Germinal center (tissue), 1 donor: ENCODE data around the gene SAP30BP.

Experiments used
- DNase-seq: peaks from one replicate; pipeline ENCODE4 v3.0.0; 2012; ENCODE audit warnings: mixed read lengths, low spot score

SAP30BP gene

DNA sequence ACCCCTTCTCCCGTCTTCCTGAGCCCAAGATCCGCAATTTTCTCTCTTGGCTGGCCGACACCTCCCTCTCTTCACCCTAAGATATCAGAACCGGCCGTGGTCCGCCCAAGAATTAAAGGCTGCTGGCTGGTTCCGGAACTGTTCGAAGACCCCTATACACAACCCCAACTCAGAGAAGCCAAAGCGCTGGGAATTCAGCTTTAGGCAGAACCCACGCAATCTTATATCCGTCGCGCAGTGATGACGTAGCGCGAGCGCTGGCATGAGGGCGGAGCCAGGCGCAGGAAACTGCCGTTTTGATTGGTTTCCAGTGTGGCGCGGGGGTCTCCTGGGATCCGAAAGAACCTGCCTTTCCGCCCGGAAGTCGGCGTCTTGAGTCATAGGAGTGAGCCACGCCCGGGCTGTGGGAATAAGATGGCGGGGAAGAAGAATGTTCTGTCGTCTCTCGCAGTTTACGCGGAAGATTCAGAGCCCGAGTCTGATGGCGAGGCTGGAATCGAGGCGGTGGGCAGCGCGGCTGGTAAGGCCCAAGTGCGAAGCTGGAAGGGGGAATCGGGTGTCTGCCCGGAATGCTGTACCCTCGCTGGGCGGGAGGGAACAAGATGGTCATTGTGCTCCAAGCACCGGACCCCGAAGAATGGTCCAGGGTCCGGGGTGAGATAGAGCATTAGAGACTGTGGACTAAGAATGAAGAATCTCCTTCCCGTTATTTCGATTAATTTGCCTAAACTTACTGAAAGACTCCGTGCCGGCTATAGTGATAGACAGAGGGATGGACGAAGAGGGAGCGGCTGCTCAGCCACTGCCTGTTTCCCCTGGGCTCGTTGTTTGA, at the start of gene SAP30BP, which contains the start of gene RECQL5:
TSS of gene SAP30BP (plus strand) at position 380 of the 832 bp plus-strand sequence. CDS start at position 415, 35 bp downstream.
TSS of gene RECQL5 (minus strand) at position 196 of the 832 bp plus-strand sequence. CDS start 597 bp downstream, outside the sequence.
- DNase-seq, result peak; percentile 93

DNA sequence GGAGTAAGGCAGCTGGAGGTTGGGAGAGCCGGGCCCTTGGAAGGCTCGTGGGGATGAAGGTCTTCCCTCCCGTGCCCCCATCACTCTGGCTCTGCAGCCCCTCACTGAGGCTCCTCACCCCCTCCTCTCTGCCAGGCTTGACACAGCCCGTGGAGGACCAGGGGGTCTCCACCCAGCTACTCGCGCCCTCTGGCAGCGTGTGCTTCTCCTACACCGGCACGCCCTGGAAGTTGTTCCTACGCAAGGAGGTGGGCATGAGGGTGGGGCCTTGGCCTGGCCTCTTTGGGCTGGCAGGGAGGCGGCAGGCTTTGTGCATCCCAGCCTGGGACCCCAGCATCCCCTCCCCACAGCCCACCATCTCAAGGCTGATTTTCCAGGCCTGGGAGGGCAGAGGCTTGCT, 49.5 kb upstream of the SAP30BP start:
- no peak for DNase-seq

DNA sequence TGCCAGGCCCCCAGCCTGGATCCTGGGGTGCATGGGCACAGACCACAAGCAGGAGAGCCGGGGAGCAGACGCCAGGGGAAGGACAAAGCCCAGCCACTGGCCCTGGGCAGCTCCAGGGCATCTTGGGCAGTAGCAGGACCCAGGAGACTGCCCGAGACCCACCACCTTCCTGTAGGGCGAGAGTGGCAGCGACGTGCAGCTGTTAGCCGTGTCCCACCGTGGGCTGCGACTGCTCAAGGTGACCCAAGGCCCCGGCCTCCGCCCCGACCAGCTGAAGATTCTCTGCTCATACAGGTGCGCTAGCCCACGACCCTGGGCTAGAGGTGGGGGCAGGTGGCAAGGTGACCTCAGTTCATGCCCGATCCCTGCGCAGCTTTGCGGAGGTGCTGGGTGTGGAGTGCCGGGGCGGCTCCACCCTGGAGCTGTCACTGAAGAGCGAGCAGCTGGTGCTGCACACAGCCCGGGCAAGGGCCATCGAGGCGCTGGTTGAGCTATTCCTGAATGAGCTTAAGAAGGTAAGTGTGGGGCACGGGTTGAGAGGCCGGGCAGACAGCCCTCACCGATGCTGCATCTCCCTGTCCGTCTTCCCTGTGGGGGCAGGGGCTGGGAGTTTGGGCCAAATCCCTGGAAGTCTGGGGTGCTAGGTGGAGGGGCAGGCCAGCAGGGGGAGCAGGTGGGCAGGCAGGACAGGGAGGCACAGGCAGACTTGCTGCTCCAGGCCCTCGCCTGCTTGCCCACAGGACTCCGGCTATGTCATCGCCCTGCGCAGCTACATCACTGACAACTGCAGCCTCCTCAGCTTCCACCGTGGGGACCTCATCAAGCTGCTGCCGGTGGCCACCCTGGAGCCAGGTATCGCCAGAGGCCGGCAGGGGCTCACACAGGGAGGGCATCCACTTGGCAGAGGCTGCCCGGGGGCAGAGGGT, 47.4 kb upstream of the SAP30BP start:
- peak; percentile 31 for DNase-seq

DNA sequence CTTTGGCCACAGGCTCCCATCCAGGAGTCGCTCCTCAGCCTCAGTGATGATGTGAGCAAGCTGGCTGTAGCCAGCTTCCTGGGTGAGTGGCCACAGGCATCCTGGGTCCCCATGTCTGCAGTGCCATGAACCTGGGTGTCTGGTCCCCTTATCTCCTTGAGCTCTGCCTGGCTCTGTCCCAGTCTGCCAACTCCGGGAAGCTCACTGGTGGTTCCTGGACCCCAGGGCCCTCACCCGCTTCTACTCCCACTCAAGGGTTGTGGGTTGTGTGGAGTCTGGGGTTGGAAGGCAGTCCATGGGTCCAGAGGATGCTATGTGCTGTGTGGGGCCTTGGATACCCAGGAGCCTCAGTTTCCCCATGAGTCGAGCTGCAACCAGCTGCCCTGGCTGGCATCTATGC, 45.6 kb upstream of the SAP30BP start:
- no peak for DNase-seq

DNA sequence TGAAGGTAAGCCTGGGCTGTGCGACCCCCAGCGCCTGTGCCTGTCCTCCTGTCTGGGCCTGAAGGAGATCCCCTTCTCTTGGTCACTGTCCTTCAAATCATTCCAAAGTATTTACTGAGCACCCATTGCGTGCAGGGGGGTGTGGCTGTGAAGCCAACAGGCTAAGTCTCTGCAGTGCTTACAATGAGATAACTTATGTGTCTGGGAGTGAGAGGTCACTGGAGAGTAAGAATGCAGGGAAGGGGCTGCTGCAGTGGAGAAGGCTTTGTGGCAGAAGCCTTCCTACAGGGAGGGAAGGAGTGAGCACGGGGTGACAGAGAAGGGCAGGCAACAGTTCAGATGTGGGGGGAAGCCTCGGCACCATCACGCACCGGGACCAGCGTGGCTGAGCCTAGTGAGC, 45.1 kb upstream of the SAP30BP start:
- no peak for DNase-seq

DNA sequence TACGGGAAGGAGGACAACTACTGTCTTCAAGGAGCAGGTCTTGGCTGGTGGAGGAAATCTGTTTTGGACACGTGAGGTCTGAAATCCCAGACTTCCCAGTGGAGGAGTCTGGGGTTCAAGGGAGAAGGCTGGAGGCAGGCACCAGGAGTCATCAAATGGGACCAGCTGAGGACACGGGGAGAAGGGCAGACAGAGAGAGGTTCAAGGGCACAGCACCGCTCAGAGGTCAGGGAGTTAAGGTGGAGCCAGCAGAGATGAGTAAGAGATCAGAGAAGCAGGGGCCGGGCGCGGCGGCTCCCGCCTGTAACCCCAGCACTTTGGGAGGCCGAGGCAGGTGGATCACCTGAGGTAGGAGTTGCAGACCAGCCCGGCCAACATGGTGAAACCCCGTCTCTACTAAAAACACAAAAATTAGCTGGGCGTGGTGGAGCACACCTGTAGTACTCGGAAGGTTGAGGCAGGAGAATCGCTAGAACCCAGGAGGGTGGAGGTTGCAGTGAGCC, 44.3 kb upstream of the SAP30BP start:
- no peak for DNase-seq

DNA sequence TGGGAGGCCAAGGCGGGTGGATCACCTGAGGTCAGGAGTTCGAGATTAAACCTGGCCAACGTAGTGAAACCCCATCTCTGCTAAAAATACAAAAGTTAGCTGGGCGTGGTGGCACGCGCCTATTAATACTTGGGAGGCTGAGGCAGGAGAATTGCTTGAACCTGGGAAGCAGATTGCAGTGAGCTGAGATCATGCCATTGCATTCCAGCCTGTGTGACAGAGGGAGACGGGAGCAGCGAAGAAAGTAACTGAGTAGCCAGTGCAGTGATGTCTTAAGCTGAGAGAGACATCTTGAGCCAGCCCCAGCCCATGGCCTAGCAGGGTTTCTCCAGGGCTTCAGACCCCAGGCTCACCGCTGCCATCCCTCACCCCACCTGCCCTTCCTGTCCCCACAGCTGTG, 43.8 kb upstream of the SAP30BP start:
- DNase-seq, result no peak

DNA sequence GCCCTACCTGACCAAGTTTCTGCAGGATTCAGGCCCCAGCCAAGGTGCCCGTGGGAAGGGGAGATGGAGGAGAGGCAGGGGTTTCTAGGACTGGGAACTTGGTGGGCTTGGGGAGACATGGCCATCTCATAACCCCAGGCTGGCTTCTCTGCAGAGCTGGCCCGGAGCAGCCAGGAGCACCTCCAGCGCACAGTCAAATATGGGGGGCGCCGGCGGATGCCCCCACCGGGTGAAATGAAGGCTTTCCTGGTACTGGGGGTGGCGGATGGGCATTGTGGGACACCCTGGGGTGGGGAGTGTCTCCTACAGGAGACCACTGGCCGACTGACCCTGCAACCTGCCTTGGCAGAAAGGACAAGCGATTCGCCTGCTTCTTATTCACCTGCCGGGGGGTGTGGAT, 43.1 kb upstream of the SAP30BP start:
- no peak for DNase-seq

DNA sequence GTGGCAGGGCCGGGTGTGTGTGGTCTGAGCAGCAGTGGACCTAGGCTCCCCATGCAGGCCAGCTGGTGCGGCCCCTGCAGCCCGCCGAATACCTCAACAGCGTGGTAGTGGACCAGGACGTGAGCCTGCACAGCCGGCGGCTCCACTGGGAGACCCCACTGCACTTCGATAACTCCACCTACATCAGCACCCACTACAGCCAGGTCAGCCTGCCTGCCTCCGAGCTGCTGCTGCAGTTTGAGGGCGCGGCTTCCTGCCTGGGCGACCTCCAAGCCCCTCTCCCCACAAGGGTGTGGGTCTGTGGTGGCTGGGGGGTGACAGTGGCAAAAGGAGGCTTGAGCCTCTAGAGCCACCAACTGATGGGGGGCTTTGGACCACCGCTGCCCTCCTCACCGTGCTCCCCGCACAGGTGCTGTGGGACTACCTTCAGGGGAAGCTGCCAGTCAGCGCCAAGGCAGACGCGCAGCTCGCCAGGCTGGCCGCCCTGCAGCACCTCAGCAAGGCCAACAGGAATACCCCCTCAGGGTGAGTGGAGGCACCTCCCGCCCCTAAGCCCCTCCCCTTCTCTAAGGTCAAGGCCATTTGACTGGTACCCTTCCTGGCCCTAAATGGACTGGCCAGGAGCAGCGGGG, 42.3 kb upstream of the SAP30BP start:
- DNase-seq, result no peak

DNA sequence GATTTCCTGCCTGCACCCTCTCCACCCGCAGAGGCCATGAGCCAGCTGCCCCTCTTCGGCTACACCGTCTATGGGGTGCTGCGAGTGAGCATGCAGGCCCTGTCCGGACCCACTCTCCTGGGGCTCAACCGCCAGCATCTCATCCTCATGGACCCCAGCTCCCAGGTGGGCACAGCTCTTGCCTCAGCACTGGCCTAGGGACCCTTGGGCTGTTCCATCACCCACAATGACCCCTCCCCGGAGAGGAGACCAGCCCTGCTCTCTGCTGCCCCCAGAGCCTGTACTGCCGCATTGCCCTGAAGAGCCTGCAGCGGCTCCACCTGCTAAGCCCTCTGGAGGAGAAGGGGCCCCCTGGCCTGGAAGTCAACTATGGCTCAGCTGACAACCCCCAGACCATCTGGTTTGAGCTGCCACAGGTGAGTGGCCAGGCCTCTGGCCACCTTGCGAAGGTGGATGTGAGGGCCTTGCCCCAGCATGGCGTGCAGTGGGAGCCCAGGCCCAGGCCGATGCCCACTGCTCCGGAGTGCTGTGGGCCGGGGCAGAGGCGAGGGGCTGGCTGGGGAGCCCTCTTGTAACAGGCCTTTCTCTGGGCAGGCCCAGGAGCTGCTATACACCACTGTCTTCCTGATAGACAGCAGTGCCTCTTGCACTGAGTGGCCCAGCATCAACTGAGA, 41.2 kb upstream of the SAP30BP start:
- DNase-seq, result peak; percentile 61

DNA sequence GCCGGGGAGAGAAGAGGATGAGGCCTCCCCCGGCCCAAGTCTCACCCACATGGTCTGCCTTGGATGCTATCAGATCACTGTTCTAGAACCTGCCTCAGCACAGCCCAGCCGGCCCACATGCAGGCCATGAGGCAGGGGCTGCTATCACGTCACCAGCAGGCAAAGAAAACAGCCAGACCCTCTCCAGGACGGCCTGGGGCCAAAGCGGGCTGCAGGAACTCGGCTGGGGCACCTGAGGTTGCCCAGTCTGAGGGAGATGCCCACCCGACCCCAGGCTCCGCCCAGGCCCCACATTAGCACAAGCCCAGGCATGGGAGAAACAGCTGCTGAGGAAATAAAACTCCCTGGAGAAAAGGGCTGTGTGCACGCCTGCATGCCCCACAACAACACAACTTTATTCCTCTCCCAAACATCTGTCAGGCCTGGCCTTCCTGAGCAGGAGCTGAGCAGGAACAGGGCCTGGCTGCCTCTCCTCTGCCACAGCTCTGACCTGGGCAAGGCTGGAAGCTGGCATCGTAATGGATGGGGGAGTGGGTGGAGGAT, 40.6 kb upstream of the SAP30BP start:
- DNase-seq, result no peak

DNA sequence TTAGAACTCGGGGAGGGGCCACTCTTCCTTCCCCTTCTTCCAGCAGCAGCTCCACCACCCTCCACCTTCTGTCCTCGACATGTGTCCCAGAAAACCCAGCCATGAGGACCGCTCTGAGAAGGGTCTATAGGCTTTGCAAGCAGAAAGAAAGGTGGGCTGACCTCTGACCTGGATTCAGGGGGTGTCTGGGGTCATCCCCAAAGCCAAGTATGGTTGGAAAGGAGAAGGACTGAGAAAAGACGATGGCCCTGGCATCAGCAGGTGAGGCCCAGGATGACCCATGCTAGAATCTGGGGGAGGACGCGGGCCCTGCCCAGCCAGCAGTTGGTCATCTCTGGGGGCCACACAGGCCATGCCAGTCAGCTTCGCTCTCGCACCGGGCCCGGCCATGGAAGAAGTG, 40.0 kb upstream of the SAP30BP start:
- DNase-seq, result no peak

DNA sequence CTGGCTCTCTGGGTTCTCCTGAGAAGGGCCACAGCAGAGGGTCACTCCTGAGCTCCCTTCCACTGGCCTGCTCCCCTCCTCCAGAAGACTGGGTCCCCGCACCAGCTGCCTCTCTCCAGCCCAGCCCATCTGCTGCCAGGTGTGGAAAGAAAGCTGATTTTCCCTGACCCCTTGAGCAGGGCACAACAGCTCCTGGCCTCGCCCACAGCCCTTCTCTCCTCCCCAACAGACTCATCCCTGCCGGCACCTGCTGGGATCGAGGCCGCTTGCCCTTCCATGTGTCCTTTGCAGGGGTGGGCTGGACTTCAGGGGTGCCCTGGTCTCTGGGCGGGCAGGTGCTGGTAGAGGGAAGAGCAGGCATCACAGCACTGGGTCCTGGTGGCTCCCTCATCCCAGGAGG, 38.7 kb upstream of the SAP30BP start:
- no peak for DNase-seq

DNA sequence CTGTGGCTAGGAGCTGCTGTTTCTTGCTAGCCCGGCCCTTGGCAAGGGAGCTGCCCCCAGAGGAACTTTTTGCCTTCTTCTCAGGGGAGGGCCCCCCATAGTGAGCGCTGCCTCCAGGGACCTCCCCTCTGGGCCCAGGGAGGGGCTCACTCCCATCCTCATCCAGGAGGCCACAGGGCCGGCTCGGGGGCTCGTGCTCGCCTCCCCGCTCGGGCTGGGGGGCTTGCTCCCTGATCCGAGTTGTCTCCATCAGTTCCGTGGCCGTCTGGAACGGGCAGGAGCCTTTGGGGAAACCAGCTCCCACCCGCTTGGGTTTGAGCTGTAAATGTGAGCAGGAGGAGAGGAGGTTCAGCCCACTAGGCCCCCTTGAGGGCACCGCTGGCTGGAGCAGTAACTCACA, 38.0 kb upstream of the SAP30BP start:
- no peak for DNase-seq

DNA sequence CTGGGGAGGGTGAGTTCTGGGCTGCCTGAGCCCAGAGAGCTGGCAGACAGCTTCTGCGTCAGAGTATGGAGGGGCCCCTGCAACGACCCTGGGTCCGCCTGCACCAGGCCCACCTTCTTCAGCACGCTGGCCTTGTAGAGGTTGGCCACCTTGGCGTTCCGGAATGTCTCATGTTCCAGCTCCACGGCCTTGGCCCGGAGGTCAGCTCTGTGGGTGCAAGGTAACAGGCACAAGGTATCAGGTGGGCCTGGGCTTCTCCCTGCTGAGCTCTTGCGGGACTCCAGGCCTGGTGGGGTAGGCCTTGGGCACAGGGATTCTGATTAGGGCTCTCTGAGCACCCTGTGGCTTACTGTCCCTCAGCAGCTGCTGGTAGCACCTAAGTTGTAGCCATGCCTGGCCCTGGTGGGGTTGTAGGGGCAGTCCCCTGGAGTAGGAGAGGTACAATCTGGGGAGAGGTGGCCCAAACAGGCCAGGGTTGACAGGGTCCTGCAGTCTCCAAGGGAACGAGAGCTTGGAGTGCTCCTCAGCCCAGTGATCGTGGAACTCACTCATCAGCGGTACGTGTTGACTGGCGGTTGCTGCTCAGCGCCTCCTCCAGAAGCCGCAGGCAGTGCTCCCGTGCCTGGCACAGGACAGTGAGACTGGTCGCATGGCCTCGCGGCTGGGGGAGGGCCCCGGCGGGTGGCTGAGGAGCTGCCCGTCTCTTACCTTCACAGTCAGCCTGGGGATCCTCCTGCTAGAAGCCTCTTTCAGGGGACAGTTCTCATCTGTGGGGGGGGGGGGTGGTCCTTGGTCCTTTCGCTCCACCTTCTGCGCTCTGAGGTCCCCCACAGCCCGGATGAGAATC, 36.8 kb upstream of the SAP30BP start:
- no peak for DNase-seq

DNA sequence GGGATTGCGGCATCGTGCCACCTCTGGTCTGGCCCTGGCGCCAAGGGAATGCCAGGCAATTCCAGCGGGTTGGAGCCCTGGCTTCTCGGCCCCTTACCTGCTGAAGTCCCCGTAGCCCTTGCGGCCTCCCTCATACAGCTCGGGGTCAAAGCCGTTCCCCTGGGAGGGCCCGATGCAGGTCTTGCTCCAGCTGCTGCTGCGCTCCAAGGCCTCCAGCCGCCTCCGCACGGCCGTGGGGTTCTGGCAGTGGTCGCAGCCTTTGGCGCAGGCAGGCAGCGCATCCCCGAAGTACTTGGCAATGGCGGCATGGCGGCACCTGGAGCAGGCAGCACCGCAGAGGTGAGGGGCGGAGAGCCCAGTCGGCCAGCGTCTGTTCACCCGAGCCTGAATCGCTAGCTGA, 35.8 kb upstream of the SAP30BP start:
- no peak for DNase-seq

DNA sequence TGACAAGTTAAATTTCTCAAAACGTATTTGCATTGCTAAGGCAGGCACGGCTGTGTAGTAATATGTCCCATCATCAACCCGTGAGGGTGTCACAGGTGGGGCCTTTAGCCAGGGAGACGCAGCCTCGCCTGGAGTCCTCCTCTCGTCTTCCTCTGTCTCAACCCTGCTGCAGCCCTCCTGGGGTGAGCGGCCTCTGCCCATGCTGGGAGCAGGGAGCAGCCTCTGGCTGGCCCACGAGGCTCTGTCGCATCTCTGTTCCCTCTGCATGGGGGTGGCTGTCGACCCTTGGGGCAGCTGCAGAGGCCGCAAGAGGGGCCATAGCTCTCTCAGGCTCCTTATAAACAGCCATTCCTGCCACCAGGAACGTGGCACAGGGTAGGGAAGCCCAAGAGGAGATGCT, 34.7 kb upstream of the SAP30BP start:
- DNase-seq, result no peak

DNA sequence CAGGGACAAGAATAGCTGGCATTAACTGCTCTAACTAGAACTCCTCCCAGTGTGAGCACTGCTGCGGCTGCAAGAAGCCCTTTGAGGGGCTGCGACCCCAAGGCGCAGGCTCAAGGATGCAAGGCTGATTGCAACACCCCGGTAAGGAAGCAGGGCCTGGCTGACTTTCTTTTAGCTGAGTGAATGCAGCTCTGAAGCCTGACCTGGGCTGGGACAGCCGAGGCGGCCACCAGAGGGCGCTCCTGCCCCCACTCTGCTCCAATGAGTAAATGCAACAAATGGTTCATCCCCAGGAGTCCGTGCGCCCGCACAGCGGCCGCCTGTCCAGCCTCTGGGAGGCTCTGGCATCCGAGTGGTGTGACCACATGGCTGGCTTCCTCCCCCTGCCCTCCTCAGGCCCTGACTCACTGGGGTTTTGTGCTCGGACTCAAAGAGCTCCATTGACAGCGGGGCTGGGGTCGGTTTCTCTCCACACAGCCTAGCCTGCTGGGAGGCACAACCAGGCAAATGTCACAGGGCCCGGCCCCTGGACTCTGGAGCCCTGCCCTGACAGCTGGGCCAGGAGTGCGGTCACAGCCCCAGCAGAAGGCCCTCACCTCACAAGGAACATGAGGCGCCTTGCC, 34.2 kb upstream of the SAP30BP start, which contains the start of gene SMIM5:
TSS of gene SMIM5 (plus strand) at position 572 of the 623 bp plus-strand sequence. CDS start 6,768 bp downstream, outside the sequence.
- DNase-seq, result peak; percentile 90

DNA sequence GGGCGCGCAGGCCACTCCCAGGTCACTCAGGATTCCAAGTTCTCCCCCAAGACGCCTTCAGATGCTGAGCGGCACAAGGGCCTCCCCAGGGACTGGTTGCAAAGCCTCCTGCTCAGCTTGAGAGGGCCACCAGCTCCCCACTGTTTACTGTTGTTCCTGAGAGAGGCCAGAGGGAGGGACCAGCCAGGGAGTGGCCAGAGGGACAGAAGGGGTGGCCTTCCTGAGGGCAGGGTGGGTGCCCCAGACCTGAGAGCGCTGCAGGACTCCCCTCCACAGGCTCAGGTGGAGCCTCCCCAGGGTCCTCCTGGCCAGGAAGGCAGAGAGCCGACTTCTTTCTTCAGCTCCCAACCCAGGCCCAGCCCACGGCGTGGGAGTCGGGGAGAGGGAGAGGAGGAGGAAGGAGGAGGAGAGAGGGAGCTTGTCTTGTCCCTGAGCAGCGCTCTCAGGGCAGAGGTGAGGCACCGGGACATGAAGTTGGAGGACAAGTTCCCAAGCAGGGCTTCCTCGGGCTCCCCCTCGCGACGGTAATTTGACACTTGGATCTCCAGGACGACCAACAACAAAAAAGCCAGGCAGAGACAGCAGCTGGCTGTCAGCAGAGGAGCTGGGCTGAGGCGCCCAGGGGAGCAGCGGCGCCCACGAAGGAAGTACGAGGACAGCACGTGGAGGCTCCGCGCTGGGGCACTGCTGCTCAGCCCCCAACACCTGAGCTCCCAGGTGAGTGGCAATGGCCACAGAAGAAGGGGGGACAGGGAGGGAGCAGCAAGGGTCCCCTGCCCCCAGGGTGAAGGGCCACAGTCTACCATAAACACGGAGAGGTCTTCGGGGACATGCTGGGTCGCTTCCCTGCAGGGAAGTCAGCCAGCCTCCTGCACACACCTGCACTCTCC, 33.4 kb upstream of the SAP30BP start:
- DNase-seq, result peak; percentile 77
